NOMO-1 (cell line): ENCODE results near the gene SCN7A.

Experiments used
- DNase-seq, 2 experiments: peaks; one replicate each; lab custom pipeline; 2025; ENCODE audit not compliant: unreplicated experiment in 2 of 2; lab: John Stamatoyannopoulos, UW

SCN7A gene

GRCh38 chr2:166405569-166405926, 88.5 kb downstream of the SCN7A start:
- DNase-seq = no peak

DNA sequence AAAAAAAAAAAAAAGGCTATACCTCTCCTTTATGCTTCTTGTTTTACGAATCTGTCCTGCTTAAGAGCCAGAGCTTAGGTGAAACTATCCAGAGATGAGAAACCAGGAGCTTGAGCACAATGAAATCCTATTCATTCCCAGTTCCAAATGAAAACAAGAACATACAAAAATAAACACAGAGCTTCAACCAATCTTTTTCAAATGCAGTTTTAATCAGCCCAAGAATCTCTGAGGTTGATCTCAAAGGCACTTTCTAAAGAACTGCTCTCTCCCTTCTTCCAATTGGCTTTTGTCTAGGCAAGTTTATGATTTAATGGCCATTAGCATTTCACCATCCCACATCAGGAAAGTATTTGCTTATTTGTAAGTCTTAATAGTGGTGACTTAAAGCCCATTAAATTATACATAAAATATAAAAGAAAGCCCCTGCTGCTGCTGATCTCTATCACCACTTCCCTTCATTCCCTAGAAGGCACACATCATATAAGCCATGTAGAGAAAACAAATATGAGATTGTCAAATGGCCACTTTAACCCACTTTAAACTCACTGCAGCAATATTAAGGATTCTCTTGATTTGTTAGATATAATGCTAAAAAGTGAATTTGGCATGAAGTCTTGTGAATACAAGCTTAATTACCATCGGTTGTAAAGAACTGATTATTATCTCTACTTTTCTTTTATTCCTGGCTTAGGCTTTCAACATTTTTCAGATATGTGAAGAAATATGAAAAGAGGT, 89.0 kb downstream of the SCN7A start:
- DNase-seq = no peak

DNA sequence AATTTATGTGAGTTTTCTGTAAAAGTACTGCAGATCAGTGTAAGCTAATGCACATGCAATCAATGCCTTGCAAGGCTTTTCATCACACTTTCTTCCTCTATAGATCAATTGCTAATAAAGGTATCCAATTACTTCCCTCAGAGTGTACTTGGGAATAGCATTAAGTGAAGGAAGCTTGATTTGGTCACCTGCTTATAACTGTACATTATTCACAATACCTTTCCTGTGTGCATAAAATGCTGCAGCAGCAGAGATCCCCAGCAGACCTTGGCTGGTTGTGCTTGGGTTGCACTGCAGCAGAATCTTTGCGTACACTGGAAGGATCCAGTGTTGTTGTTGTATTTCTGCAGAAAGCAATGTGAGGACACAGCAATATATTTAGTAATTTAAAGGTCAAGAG, 99.8 kb downstream of the SCN7A start:
- no peak for DNase-seq

GRCh38 chr2:166393008-166393407, 101.0 kb downstream of the SCN7A start:
- DNase-seq = no peak

GRCh38 chr2:166388481-166389070, 105.5 kb downstream of the SCN7A start:
- DNase-seq = no peak

DNA sequence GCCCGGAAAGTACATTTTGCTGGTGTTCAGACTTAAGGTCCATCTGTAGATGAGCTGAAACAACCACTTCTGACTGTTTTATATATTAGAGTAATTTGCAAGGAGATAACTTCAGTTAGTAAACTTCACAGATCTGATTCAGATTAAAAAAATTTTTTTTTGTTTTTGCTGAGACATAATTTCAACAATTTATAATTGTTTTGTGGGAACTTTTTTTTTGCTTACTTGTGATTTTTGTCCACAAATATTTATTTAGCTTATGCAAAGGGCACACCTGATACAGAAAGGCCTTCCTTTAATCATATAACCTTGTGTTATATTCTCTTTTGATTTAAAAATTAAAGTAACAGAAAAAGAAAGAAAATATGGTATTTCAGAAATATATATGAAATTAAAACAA, 108.7 kb downstream of the SCN7A start:
- no peak for DNase-seq

DNA sequence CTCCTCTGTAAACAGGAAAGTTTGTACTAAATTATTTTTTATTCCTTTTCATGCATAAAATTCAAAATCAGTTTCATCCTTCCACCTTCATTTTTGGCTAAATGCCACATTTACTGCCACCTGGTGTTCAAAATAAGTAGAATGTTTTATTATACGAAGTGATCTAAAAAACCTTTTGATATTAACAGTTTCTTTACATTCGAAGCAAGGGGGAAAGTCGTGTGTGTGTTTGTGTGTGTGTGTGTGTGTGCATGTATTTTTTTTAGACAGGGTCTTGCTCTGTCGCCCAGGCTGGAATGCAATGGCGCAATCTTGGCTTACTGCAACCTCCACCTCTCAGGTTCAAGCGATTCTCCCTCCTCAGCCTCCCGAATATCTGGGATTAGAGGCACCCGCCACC, 109.3 kb downstream of the SCN7A start:
- no peak for DNase-seq

DNA sequence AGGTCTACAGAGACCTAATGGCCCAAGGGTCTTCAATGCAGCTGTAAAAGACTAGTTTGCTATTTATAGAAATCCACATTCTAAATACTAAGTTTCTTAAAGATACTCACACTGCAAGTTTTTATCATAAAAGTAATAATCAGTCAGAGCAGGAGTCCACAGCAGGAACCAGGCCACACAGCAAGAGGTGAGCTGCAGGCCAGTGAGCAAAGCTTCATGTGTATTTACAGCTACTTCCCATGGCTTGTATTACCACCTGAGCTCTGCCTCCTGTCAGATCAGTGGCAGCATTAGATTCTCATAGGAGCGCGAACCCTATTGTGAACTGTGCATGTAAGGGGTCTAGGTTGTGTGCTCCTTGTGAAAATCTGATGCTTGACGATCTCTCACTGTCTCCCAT, 111.6 kb downstream of the SCN7A start:
- DNase-seq = no peak

GRCh38 chr2:166380615-166381014, 113.4 kb downstream of the SCN7A start:
- DNase-seq = no peak

DNA sequence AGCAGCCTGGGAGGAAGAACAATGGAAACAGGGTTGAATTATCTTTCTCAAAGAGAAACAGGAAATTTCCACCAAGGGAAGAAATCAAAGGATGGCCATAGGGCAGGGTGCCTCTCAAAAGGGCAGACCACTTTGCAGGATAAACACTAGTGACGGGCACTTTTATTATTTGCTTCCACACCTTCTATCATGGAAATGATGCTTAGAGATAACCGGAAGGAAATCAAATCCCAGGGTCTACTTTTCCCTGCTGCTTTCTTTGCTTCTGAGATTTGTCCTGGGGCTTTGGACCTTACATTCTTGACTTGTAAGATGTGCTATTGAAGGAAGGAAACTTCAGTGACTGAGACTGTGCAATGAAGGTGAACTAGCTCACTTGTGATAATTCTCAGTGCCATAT, 117.2 kb downstream of the SCN7A start:
- no peak for DNase-seq

DNA sequence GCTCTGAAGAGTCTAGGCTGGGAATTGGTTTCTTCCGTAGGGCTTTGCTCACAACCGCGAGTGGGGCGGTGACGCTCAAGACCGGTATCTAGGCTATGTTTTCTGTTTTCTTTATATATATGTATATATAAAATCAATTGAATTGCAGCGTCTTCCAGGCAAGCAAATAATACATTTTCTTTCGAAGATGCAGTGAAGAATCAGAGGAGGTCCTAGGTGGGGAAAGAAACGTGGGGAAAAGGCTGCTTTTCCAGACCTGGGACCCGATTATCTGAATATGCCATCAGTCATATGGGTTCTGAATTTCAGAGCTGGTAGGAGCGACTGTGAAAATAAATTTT, 117.6 kb downstream of the SCN7A start:
- DNase-seq = no peak

DNA sequence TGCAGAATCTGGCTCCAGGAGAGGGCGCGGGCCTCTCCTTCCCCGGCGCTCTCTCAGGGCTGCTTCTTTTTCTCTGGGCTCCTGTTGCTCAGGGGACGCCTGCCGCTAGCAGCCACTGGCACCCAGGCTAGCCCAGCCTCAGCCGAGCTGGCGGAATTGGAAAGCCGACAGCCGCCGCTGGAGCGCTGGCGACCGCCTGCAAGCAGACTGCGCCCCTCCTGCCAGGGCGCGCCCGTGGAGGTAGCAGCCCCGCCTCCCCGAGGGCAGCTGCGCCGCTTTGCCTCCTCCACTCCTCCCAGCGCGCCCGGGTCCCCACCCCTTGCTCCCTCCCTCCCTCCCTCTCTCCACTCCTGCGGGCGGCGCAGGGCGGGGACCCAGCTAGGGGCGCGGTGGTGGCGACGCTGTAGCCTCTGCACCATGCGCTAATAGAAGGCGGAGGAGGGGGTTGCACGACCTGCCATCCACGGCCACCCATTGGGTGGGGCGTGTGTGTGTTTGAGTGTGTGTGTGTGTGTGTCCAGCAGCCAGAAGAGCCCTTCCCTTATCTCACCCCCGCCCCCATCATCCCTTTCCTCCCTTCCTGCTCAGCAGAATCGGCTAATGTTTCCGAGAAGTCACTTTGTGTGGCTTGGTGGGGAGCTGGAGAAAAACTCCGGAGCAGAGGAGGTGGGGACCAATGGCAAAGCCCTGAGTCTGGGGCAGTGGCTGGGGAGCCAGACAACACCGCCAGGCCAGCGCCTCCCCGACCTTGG, 118.1 kb downstream of the SCN7A start, which contains the start of gene SCN9A:
SCN9A (minus strand) TSS at position 209 of the 752 bp plus-strand sequence. CDS start 64,188 bp downstream, outside the sequence.
- DNase-seq = peak; percentile 29 to 32

DNA sequence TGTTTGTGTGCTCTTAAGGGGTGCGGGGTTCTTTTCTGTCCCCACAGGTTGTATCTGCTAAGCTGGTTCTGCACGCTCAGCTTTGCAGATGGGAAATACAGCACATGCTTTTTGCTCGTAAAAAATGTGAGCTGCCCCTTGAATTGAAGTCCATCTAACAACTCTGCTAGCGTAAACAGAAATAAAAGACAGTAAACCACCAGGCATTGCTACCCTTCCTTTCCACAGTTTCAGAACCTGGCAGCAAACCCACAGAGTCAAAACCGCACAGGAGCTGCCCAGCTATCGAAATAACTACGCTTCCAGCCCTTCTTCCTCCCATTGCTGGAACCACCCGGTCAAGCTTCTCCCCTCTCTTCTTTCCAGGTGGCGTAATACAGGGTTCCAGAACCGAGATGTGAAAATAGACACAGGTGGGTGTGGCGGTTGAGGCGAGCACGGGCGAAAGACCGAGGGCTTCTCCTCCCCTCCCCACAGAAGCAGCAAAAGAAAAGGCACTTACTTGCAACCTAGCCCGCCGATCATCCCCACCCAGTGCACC, 118.8 kb downstream of the SCN7A start:
- DNase-seq = peak in 1 of 2 experiments; percentile 9

DNA sequence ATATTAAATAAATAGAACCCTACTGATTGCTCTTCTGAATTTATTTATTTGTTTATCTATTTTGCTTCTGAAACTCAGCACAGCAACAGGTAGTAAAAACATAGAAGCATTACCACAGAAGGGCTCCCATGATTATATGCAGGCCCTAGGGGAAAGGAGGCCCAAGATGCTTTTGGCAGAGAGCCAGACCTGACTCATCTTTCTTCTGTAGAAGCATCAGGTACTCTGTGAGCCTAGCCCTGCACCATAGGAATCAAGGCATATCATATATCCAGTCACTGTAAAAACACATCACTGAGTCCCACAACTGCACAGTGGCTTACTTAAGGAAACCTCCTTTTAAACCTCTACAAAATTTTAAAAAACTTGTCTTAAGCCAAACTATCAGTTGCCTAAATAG, 120.1 kb downstream of the SCN7A start:
- no peak for DNase-seq

DNA sequence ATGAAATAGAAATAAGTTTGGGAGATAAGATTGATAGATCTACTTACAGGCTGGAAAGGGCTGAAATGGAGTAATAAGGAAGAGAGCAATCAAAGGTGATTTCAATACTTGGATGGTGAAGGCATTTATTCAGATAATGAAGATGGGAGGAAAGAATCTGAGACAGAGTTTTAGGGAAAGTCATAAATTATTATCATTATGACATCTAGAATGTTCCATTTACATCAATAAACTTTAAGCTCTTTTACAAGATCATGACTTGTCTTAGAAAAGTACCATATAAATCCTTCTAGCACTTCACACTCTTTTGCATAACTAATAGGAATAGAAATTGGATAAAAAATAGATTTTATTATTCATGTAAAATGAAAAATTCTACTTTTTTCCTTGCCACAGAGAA, 120.5 kb downstream of the SCN7A start:
- DNase-seq = no peak

DNA sequence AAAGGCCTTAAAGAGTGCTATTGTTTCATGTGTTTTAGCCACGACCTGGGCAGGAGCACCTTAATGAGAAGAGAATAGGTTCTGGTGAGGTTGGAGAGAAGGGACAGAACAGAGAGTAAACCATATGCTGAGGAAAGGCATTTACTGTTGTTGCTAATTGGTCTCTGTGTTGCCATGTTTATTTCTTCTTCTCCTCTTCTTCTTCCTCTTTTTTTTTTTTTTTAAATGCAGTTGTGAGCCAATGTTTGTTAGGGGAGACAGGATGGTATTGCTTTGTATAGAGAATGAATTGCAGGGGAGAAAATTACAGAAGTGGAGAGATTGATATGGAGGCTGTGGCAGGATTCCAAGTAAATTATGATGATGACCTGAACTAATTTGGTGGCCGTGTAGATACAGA, 120.9 kb downstream of the SCN7A start:
- no peak for DNase-seq

GRCh38 chr2:166372046-166372445, 122.0 kb downstream of the SCN7A start:
- DNase-seq = no peak

- no peak for DNase-seq
Measured at GRCh38 chr2:166365803-166366420, 128.1 kb downstream of the SCN7A start.

DNA sequence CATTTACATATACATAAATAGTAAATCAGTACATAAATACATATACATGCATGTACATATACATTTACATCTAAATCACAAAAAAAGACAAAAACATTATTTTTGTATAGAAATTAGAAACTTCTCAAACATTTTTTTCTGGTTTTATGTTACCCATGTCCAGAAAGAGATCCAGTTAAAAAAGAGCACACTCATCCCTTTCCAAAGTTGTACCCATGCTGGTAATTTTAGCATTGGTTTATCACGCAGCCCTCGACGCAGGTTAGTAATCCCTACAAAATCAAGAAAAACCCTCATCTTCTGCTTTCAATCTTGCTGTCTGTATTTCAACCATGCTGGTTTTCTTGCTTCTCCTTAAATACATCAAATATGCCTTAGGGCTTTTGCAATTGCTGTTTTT, 128.8 kb downstream of the SCN7A start:
- no peak for DNase-seq

DNA sequence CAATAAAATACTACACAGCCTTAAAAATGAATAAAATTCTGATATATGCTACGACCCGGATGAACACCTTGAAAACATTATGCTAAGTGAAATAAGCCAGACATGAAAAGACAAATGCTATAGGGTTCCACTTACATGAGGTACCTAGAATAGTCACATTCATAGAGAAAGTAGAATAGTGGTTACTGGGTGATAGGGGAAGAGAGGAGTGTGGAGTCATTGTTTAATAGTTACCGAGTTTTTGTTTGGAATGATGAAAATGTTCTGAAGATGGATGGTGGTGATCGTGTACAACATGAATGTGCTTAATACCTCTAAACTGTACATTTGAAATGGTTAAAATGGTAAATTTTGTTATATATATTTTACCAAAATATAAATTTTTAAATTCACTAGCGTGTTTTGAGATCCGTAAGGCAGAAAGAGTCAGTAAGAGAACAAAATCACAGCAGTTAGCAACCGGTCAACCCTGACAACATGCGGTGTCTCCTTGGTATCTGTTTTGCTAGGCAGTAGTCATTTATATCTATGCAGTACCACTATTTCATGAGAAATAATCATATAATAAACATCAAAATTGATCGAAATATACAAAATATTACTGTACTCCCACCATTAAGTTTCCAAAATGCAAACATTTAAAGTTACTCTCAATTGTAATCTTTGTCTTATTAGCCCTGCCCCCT, 129.4 kb downstream of the SCN7A start:
- DNase-seq = no peak
